Peyer's patch (tissue), 4 donors: ENCODE results near the gene HAL.

ENCODE experiments used
- CTCF ChIP-seq, 6 experiments: fragments of 450-650 bp in 4 of 6; fragments of 200-600 bp in 2 of 6; sonication (generic) in 1 of 6; IDR thresholded peaks; one replicate each; pipeline ENCODE4 v1.5.1; 2017 to 2019; ENCODE audit warnings: antibody characterized with exemption in 6 of 6, mild to moderate bottlenecking in 3 of 6, moderate library complexity in 1 of 6
- POLR2A ChIP-seq, 2 donors: fragments of 450-650 bp; IDR thresholded peaks; one replicate each; pipeline ENCODE4 v1.5.1; 2017; ENCODE audit warnings: antibody characterized with exemption in 2 of 2, mild to moderate bottlenecking in 2 of 2, moderate library complexity in 2 of 2

GRCh38 chr12:95989504-95990123, 6.5 kb downstream of the HAL start:
- no peak for TF ChIP-seq CTCF (IDR thresholded peaks at IDR 0.05)
- no peak for TF ChIP-seq POLR2A (IDR thresholded peaks at IDR 0.05)
